Upper lobe of left lung (tissue), 6 donors: ENCODE data around the gene LILRB4. TPM values are rescaled to one million over a fixed set of nuclear protein-coding genes. Genes with fewer than 3 reads are reported as not detected.

ENCODE experiments used
- ATAC-seq, 2 donors: fragments of 200-7000 bp; cut with Tn5 transposase; one replicate each; pipeline ENCODE4 v1.9.1; 2022; ENCODE audit warnings: mild to moderate bottlenecking in 2 of 2, moderate library complexity in 2 of 2; ENCODE audit not compliant: low FRiP score in 2 of 2
- DNase-seq, 2 donors: peaks; one replicate each; pipeline ENCODE4 v3.0.0-alpha.2; 2019 to 2020
- H3K27ac ChIP-seq, 4 donors: fragments of 200-600 bp; sonication (generic); one replicate each; pipeline ENCODE4 v1.5.1; 2016 to 2019
- H3K27me3 ChIP-seq, 4 donors: fragments of 200-600 bp; sonication (generic); one replicate each; pipeline ENCODE4 v1.5.1; 2017 to 2019
- H3K36me3 ChIP-seq, 4 donors: fragments of 200-600 bp; sonication (generic); one replicate each; pipeline ENCODE4 v1.5.1; 2016 to 2019
- H3K4me1 ChIP-seq, 4 donors: fragments of 200-600 bp; sonication (generic); one replicate each; pipeline ENCODE4 v1.5.1; 2018 to 2019
- H3K4me3 ChIP-seq, 4 donors: fragments of 200-600 bp; sonication (generic); one replicate each; pipeline ENCODE4 v1.5.1; 2017 to 2019; ENCODE audit warnings: mild to moderate bottlenecking in 2 of 4, moderate library complexity in 1 of 4
- H3K9me3 ChIP-seq, 4 donors: fragments of 200-600 bp; sonication (generic); one replicate each; pipeline ENCODE4 v1.5.1; 2018 to 2019
- EP300 ChIP-seq, 4 donors: sonication (generic); formaldehyde crosslinking; IDR thresholded peaks; one replicate each; pipeline ENCODE4 v1.5.1; 2017; ENCODE audit warnings: antibody characterized with exemption in 4 of 4, control low read depth in 2 of 4
- POLR2A ChIP-seq, 4 donors: fragments of 450-650 bp; IDR thresholded peaks; one replicate each; pipeline ENCODE4 v1.5.1; 2016 to 2017; ENCODE audit warnings: antibody characterized with exemption in 4 of 4, mild to moderate bottlenecking in 2 of 4
- POLR2AphosphoS5 ChIP-seq, 2 donors: sonication (generic); formaldehyde crosslinking; IDR thresholded peaks; one replicate each; pipeline ENCODE4 v1.5.1; 2017; ENCODE audit warnings: antibody characterized with exemption in 2 of 2
- WGBS, 2 donors: methylation state at CpG; one replicate each; pipeline ENCODE4 v1.1.5; 2017 to 2018; 5-methylcytosine and 5-hydroxymethylcytosine counted together
- total RNA-seq, 6 donors: library from RNA; depleted of rRNA in 4 of 6; stranded (reverse); fragments of >200 nt in 4 of 6; gene quantifications; one replicate each; pipeline versions ENCODE4 v1.1.0 to v1.2.1, GENCODE V29; 2016 to 2021
- TF ChIP-seq, protein P1 (sequence below), 6 experiments: fragments of 450-650 bp in 4 of 6; fragments of 200-600 bp in 2 of 6; sonication (generic) in 2 of 6; IDR thresholded peaks; one replicate each; pipeline ENCODE4 v1.5.1; 2016 to 2019; ENCODE audit warnings: antibody characterized with exemption in 6 of 6
- donor health status: DM: no; HTN: no; CAD: no; lungs with moderate emphysema.
- donor health status: DM: no; HTN: yes; CAD: no; lungs with severe emphysema.

Gene LILRB4
- total RNA-seq, 6 donors from 2014 or later: 3.8 to 55.5 (median 24.9) TPM

DNA sequence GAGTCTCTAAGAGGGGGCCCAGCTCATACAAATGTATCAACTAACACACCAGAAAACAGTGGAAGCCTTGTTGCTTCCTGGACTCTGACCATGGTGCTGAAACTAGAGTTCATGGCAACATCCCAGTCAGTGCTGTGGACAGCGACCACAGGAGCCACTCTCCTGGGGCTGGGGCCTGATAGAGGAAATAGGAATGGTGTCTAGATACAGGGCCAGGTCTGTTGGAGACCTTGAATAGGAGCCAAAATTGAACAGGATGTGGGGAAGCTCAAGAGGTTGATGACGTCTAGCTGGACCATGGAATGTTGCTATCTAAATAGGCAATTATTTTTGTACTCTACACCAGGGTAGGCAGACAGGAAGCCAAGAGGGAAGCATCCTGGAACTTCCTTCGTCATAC, 21.7 kb downstream of the LILRB4 start:
- H3K27me3 ChIP-seq: no peaks in the 10 kb centered on the region
- ATAC-seq (no peak), DNase-seq (no peak)

DNA sequence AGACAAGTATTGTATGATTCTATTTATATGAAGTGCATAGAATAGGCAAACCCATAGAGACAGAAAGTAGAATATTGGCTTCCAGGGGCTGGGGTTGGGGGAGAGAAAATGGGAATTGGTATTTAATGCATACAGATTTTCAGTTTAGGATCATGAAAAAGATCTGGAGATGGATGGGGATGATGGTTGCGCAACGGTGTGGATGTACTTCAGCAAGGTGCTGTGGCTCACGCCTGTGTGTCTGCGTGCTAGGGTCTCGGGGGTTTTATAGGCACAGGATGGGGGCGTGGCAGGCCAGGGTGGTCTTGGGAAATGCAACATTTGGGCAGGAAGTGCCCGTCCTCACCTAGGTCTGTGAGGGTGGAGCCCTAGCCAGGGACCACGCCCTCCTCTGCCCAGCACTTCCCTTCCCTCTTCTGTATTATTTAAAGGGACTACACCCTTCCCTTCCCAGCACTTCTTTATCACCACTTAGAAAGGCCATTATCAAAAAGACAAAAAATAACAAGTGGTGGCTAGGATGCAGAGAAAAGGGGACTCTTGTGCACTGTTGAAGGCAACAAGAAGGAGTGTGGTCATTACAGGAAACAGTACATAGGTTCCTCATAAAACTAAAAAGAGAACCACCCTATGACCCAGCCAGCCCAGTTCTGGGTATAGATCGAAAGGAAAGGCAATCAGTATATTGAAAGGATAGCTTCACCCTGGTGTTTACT, 29.0 kb downstream of the LILRB4 start:
- Histone ChIP-seq H3K27ac (no peak overlapping the region), H3K36me3 (no peaks in the 10 kb centered on the region), H3K4me3 (no peak overlapping the region), H3K4me1 (peaks cover 0 to 5% (median 2%) of the 10 kb centered on the region in 4 donors), H3K9me3 (no peaks in the 10 kb centered on the region), H3K27me3 (no peaks in the 10 kb centered on the region)
- no peak for DNase-seq
- WGBS, 2 donors: 58 to 68% methylated on average over 9 of the region's 9 CpGs
- no peak for ATAC-seq
- TF ChIP-seq, protein P1, sequence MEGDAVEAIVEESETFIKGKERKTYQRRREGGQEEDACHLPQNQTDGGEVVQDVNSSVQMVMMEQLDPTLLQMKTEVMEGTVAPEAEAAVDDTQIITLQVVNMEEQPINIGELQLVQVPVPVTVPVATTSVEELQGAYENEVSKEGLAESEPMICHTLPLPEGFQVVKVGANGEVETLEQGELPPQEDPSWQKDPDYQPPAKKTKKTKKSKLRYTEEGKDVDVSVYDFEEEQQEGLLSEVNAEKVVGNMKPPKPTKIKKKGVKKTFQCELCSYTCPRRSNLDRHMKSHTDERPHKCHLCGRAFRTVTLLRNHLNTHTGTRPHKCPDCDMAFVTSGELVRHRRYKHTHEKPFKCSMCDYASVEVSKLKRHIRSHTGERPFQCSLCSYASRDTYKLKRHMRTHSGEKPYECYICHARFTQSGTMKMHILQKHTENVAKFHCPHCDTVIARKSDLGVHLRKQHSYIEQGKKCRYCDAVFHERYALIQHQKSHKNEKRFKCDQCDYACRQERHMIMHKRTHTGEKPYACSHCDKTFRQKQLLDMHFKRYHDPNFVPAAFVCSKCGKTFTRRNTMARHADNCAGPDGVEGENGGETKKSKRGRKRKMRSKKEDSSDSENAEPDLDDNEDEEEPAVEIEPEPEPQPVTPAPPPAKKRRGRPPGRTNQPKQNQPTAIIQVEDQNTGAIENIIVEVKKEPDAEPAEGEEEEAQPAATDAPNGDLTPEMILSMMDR (IDR thresholded peaks at IDR 0.05): no peak
- no peak for TF ChIP-seq POLR2A (IDR thresholded peaks at IDR 0.05)
- TF ChIP-seq POLR2AphosphoS5 (IDR thresholded peaks at IDR 0.05): no peak
- no peak for TF ChIP-seq EP300 (IDR thresholded peaks at IDR 0.05)

More for the DNA sequence above, 21.7 kb downstream of the LILRB4 start:
- WGBS, 2 donors: 22 to 25% methylated on average over 3 of the region's 3 CpGs
- no peak overlapping the region for H3K27ac ChIP-seq
- H3K36me3 ChIP-seq: no peaks in the 10 kb centered on the region
- no peaks in the 10 kb centered on the region for H3K4me1 ChIP-seq
- no peak overlapping the region for H3K4me3 ChIP-seq
- TF ChIP-seq EP300 (IDR thresholded peaks at IDR 0.05) (no peak), POLR2A (IDR thresholded peaks at IDR 0.05) (no peak), POLR2AphosphoS5 (IDR thresholded peaks at IDR 0.05) (no peak)
- TF ChIP-seq, protein P1 (IDR thresholded peaks at IDR 0.05): no peak
- no peaks in the 10 kb centered on the region for H3K9me3 ChIP-seq

DNA sequence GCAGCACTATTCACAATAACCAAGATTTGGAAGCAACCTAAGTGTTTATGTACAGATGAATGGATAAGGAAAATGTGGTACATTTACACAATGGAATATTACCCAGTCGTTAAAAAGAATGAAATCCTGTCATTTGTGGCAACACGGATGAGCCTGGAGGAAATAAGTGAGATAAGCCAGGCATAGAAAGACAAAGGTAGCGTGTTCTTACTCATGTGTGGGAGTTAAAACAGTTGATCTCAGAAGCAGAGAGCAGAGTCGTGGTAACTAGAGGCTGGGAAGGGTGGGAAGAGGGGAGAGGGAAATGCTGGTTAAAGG, 29.5 kb downstream of the LILRB4 start:
- H3K4me1 ChIP-seq: peaks cover 0 to 5% (median 2%) of the 10 kb centered on the region in 4 donors
- ATAC-seq: no peak
- no peaks in the 10 kb centered on the region for H3K9me3 ChIP-seq
- no peaks in the 10 kb centered on the region for H3K36me3 ChIP-seq
- H3K4me3 ChIP-seq: no peak overlapping the region
- DNase-seq: no peak
- TF ChIP-seq POLR2AphosphoS5 (IDR thresholded peaks at IDR 0.05) (no peak), EP300 (IDR thresholded peaks at IDR 0.05) (no peak), POLR2A (IDR thresholded peaks at IDR 0.05) (no peak)
- TF ChIP-seq, protein P1 (IDR thresholded peaks at IDR 0.05): no peak
- WGBS, 2 donors: 65 to 68% methylated on average over 4 of the region's 4 CpGs
- no peak overlapping the region for H3K27ac ChIP-seq
- no peaks in the 10 kb centered on the region for H3K27me3 ChIP-seq

DNA sequence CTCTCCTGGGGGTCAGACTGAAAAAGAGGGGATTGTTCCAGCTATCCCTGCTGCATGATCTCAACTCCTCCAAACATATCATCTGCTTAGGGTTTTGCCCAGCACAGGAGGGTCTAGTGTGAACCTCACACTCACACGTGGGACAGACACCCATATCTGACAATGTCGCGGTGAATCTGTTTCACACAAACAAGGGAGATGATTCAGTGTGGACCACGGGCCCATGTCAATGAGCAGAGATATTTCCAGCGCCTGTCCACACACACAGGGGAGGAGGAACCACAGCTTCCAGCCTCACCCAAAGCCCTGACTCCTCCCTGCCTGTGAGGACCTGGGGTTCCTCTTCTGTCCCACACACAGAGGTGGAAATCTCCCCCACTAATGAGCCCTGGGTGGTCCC, 31.9 kb downstream of the LILRB4 start:
- TF ChIP-seq, protein P1 (IDR thresholded peaks at IDR 0.05): no peak
- no peak for TF ChIP-seq POLR2A (IDR thresholded peaks at IDR 0.05)
- TF ChIP-seq EP300 (IDR thresholded peaks at IDR 0.05): no peak
- no peak for TF ChIP-seq POLR2AphosphoS5 (IDR thresholded peaks at IDR 0.05)
- Histone ChIP-seq H3K36me3 (no peaks in the 10 kb centered on the region), H3K4me3 (no peak overlapping the region), H3K4me1 (peaks cover 0 to 5% (median 2%) of the 10 kb centered on the region in 4 donors), H3K27me3 (no peaks in the 10 kb centered on the region), H3K27ac (no peak overlapping the region), H3K9me3 (no peaks in the 10 kb centered on the region)
- no peak for DNase-seq
- no peak for ATAC-seq
- 74 to 78% methylated on average over 5 of the region's 5 CpGs for WGBS, 2 donors

DNA sequence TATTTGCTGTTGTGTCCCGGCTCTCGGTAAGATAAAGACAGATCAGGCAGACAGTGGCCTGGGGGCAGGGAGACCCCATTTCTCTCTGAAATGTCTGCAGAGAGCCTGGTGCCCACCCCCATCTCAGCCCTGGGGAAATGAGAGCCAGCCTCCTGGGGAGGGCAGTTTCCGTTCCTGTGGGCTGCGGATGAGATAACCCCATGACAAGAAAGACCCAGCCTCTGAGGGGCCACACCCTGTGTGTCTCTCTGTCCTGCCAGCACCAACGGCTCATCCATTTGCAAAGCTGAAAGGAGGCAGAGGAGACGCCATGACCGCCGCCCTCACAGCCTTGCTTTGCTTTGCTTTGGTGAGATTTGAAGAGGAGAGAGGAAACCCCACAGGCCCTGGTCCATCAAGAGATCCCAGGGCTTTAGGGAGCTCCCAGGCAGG, 33.3 kb downstream of the LILRB4 start:
- Histone ChIP-seq H3K4me1 (peaks cover 0 to 5% (median 2%) of the 10 kb centered on the region in 4 donors), H3K27me3 (no peaks in the 10 kb centered on the region), H3K36me3 (no peaks in the 10 kb centered on the region), H3K4me3 (no peak overlapping the region), H3K27ac (no peak overlapping the region), H3K9me3 (no peaks in the 10 kb centered on the region)
- WGBS, 2 donors: 57% methylated on average over 8 of the region's 8 CpGs; no CpG with 5 or more reads in 1 of the 2 donors
- DNase-seq (no peak), ATAC-seq (peak in 1 of 2 donors; percentile 16)
- TF ChIP-seq, protein P1 (IDR thresholded peaks at IDR 0.05): no peak
- TF ChIP-seq EP300 (IDR thresholded peaks at IDR 0.05) (no peak), POLR2A (IDR thresholded peaks at IDR 0.05) (no peak), POLR2AphosphoS5 (IDR thresholded peaks at IDR 0.05) (no peak)
